CD1c-positive myeloid dendritic cell (primary cell): ENCODE data around the gene KCNF1.

Experiments
- DNase-seq: peaks from one replicate; pipeline ENCODE4 v3.0.0-alpha.2; 2016; ENCODE audit errors: extremely low spot score

KCNF1 gene

GRCh38 chr2:10919410-10919770, 7.7 kb downstream of the KCNF1 start:
- no peak for DNase-seq

GRCh38 chr2:10919771-10920621, 8.3 kb downstream of the KCNF1 start:
- DNase-seq: no peak

GRCh38 chr2:10920764-10921388, 9.1 kb downstream of the KCNF1 start:
- DNase-seq: no peak

- no peak for DNase-seq
Observed at GRCh38 chr2:10921525-10921924, 9.8 kb downstream of the KCNF1 start.

- DNase-seq: no peak
Observed at GRCh38 chr2:10922307-10923007, 10.7 kb downstream of the KCNF1 start.

GRCh38 chr2:10923008-10923375, 11.3 kb downstream of the KCNF1 start:
- no peak for DNase-seq

GRCh38 chr2:10923965-10924364, 12.2 kb downstream of the KCNF1 start:
- DNase-seq: no peak

- no peak for DNase-seq
Observed at GRCh38 chr2:10924441-10924840, 12.7 kb downstream of the KCNF1 start.

GRCh38 chr2:10924859-10925258, 13.1 kb downstream of the KCNF1 start:
- DNase-seq: no peak

- no peak for DNase-seq
Observed at GRCh38 chr2:10926191-10926820, 14.6 kb downstream of the KCNF1 start.

GRCh38 chr2:10930721-10931516, 19.2 kb downstream of the KCNF1 start:
- no peak for DNase-seq

- no peak for DNase-seq
Observed at GRCh38 chr2:10931710-10932255, 20.0 kb downstream of the KCNF1 start.

- DNase-seq: no peak
Observed at GRCh38 chr2:10932345-10933151, 20.8 kb downstream of the KCNF1 start.

GRCh38 chr2:10933700-10934225, 22.0 kb downstream of the KCNF1 start:
- DNase-seq: no peak

- DNase-seq: no peak
Observed at GRCh38 chr2:10934308-10934978, 22.7 kb downstream of the KCNF1 start.

- no peak for DNase-seq
Observed at GRCh38 chr2:10934979-10935350, 23.2 kb downstream of the KCNF1 start.

GRCh38 chr2:10935366-10935918, 23.7 kb downstream of the KCNF1 start:
- no peak for DNase-seq

- DNase-seq: no peak
Observed at GRCh38 chr2:10935953-10936942, 24.5 kb downstream of the KCNF1 start.
